GM23248 (cell line): Measurements from ENCODE around the gene C1orf174. TPM values are rescaled to one million over a fixed set of nuclear protein-coding genes. Genes with fewer than 3 reads are reported as not detected.

ENCODE experiments used
- DNase-seq: peaks from one replicate; pipeline ENCODE4 v3.0.0-alpha.2; 2015
- H2AFZ ChIP-seq: fragments of 200-600 bp; sonication (generic); 2 replicates; pipeline ENCODE4 v1.6.1; 2016; ENCODE audit warnings: antibody characterized with exemption
- H3F3A ChIP-seq: fragments of 200-600 bp; sonication (generic); 2 replicates; pipeline ENCODE4 v1.6.1; 2016; ENCODE audit warnings: mild to moderate bottlenecking, antibody characterized with exemption, mixed run types; ENCODE audit not compliant: insufficient read depth
- H3K27ac ChIP-seq: fragments of 200-600 bp; sonication (generic); 2 replicates; pipeline ENCODE4 v1.5.1; 2016; ENCODE audit warnings: mild to moderate bottlenecking
- H3K27me3 ChIP-seq: fragments of 200-600 bp; sonication (generic); replicated peaks from 2 replicates; pipeline ENCODE4 v1.6.1; 2016; ENCODE audit warnings: mild to moderate bottlenecking; ENCODE audit not compliant: insufficient read depth
- H3K36me3 ChIP-seq: fragments of 200-600 bp; sonication (generic); 2 replicates; pipeline ENCODE4 v1.6.1; 2016; ENCODE audit warnings: low read depth, mild to moderate bottlenecking
- H3K4me1 ChIP-seq: fragments of 200-600 bp; sonication (generic); 2 replicates; pipeline ENCODE4 v1.6.1; 2016; ENCODE audit warnings: mild to moderate bottlenecking; ENCODE audit not compliant: insufficient read depth
- H3K4me2 ChIP-seq: fragments of 200-600 bp; sonication (generic); one replicate; pipeline ENCODE4 v1.6.1; 2016; ENCODE audit warnings: mild to moderate bottlenecking; ENCODE audit not compliant: unreplicated experiment
- H3K4me3 ChIP-seq: fragments of 200-600 bp; sonication (generic); 2 replicates; pipeline ENCODE4 v1.5.1; 2016; ENCODE audit warnings: mild to moderate bottlenecking
- H3K79me2 ChIP-seq: fragments of 200-600 bp; sonication (generic); 2 replicates; pipeline ENCODE4 v1.6.1; 2016; ENCODE audit warnings: mild to moderate bottlenecking; ENCODE audit not compliant: insufficient read depth
- H3K9ac ChIP-seq: fragments of 200-600 bp; sonication (generic); 2 replicates; pipeline ENCODE4 v1.6.1; 2016; ENCODE audit warnings: mild to moderate bottlenecking
- H3K9me2 ChIP-seq: fragments of 200-600 bp; sonication (generic); 2 replicates; pipeline ENCODE4 v1.6.1; 2016; ENCODE audit warnings: mixed run types, mild to moderate bottlenecking, moderate library complexity; ENCODE audit not compliant: insufficient read depth
- H3K9me3 ChIP-seq: fragments of 200-600 bp; sonication (generic); one replicate; pipeline ENCODE4 v1.6.1; 2017; ENCODE audit warnings: low read depth
- H4K20me1 ChIP-seq: fragments of 200-600 bp; sonication (generic); 2 replicates; pipeline ENCODE4 v1.6.0; 2016; ENCODE audit not compliant: insufficient read depth
- EZH2 ChIP-seq: fragments of 200-600 bp; sonication (generic); IDR thresholded peaks from 2 replicates; pipeline ENCODE4 v1.6.1; 2018; ENCODE audit warnings: antibody characterized with exemption, mild to moderate bottlenecking; ENCODE audit not compliant: insufficient read depth, poor library complexity, severe bottlenecking
- EZH2phosphoT487 ChIP-seq: fragments of 200-600 bp; sonication (generic); IDR thresholded peaks from 2 replicates; pipeline ENCODE4 v1.6.1; 2018; ENCODE audit warnings: antibody characterized with exemption, moderate library complexity, mild to moderate bottlenecking, low read depth; ENCODE audit not compliant: insufficient read depth
- WGBS, 2 experiments: methylation state at CpG; one replicate each; pipeline ENCODE4 v1.1.6; 2015 to 2017; ENCODE audit warnings: low lambda C conversion rate in 2 of 2, low coverage in 1 of 2; ENCODE audit errors: missing lambda C conversion rate in 2 of 2; 5-methylcytosine and 5-hydroxymethylcytosine counted together
- in situ Hi-C: fragments of 300-500 bp; cut with MboI; formaldehyde crosslinking; loops from 2 replicates; pipeline ENCODE4 v1.15.0; 2020
- polyA plus RNA-seq: library from polyadenylated mRNA; unstranded; fragments of >200 nt; fragmentation: Nextera tagmentation; extraction: Ambion mirVana; gene quantifications from 2 replicates; pipeline ENCODE4 v1.2.1, GENCODE V29; 2016
- total RNA-seq: library from RNA; depleted of rRNA; stranded (reverse); fragments of >200 nt; shearing (Covaris generic); gene quantifications from 2 replicates; pipeline ENCODE4 v1.2.3, GENCODE V29; 2014

C1orf174 gene
- total and polyA plus RNA-seq, 2 experiments from 2014 or later = 33.2 to 36.9 TPM

GRCh38 chr1:3881193-3881480 is 18.9 kb downstream of the C1orf174 start:
- H3K4me3 ChIP-seq = no peak overlapping the region
- TF ChIP-seq EZH2phosphoT487 (no peak), EZH2 (no peak)
- no peak for DNase-seq
- H3K4me1 ChIP-seq = no peaks in the 10 kb centered on the region
- no peak overlapping the region for H3K9ac ChIP-seq
- in situ Hi-C loops = no loop called here
- no peaks in the 10 kb centered on the region for H3K79me2 ChIP-seq
- no peaks in the 10 kb centered on the region for H3K27me3 ChIP-seq
- no peaks in the 10 kb centered on the region for H3K9me2 ChIP-seq
- H3K36me3 ChIP-seq = no peaks in the 10 kb centered on the region
- no peaks in the 10 kb centered on the region for H4K20me1 ChIP-seq
- peaks cover 2% of the 10 kb centered on the region; the same call in 1 of the 2 replicates for H3F3A ChIP-seq
- no peaks in the 10 kb centered on the region for H3K9me3 ChIP-seq
- H3K4me2 ChIP-seq = no peak overlapping the region
- WGBS, 2 experiments = 88 to 91% methylated on average over 5 of the region's 5 CpGs
- H2AFZ ChIP-seq = no peak overlapping the region
- no peak overlapping the region for H3K27ac ChIP-seq

DNA sequence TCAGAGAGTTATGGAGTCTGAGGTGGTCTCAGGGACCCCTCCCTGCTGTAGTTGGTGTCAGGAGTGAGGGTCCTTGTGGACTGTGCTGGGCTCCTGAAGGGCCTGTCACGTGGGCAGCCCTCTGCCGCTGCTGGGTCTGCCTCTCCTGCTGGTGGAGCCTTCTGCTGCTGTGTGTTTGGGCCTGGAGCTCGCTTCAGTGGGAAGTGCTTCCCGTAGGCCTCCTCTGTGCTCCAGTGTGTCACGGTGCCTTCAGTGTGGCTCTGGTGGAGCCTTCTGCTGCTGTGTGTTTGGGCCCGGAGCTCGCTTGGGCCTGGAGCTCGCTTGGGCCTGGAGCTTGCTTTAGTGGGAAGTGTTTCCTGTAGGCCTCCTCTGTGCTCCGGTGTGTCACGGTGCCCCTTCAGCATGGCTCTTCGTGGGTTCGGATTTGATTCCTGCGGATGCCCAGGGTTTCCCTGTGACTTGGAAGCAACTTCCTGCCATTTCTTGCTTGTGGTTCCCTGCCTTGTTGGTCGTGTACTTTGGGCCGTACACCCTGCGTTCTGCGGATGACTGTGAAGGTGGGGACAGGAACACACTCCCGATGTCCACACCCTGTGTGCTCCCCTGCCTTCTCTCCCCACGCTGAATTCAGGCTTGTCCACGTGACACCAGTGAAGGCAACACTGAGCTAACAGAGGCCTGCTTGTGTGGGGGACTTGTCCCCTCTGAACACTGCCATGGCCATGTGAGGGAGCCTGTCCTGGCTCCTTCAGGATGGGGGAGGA is 19.5 kb downstream of the C1orf174 start:
- Histone ChIP-seq H3K4me1 (no peaks in the 10 kb centered on the region), H3K79me2 (no peaks in the 10 kb centered on the region), H3K27me3 (no peaks in the 10 kb centered on the region), H3K27ac (no peak overlapping the region), H3K9me3 (no peaks in the 10 kb centered on the region), H4K20me1 (no peaks in the 10 kb centered on the region), H3K4me3 (no peak overlapping the region), H3K4me2 (no peak overlapping the region), H3K9me2 (no peaks in the 10 kb centered on the region), H3K36me3 (no peaks in the 10 kb centered on the region), H3K9ac (no peak overlapping the region), H2AFZ (no peak overlapping the region), H3F3A (peaks cover 2% of the 10 kb centered on the region; the same call in 1 of the 2 replicates)
- DNase-seq = no peak
- 94 to 95% methylated on average over 20 of the region's 20 CpGs for WGBS, 2 experiments
- in situ Hi-C loops = no loop called here
- TF ChIP-seq EZH2phosphoT487 (no peak), EZH2 (no peak)

DNA sequence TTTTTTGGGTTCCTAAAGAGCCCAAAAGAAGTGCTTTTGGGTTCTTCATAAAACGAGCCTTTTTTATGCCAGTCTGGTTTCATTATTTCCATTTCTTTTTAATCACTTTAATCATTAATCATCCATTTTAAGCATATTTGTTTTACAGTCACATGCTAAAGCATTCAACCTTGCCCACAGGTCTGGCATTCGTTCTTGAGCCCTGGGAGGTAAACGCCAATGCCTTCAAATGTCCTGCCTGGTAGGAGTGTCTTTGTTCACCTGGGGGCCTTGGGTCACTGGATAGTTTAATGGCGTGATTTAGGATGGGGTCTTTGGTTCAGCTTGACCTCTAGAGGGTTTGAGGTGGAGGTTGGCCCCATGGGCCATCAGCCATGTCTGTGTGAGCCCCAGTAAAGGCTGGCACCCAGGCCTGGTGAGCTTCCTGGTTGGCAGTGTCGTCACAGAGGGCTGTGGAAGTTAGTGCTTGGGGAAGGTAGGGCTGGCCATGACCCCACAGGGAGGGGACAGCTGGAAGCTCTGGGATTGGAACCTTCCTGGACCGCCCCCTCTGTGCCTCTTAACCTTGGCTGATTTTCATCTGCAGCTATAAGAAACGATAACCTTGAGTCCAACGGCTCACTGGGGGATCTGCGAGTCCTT is 20.2 kb downstream of the C1orf174 start:
- WGBS, 2 experiments = 74 to 80% methylated on average over 9 of the region's 9 CpGs
- DNase-seq = no peak
- H3K9me2 ChIP-seq = no peaks in the 10 kb centered on the region
- H3K79me2 ChIP-seq = no peaks in the 10 kb centered on the region
- no peak overlapping the region for H3K4me2 ChIP-seq
- TF ChIP-seq EZH2 (no peak), EZH2phosphoT487 (no peak)
- no peaks in the 10 kb centered on the region for H3K9me3 ChIP-seq
- H3K27me3 ChIP-seq = no peaks in the 10 kb centered on the region
- H4K20me1 ChIP-seq = no peaks in the 10 kb centered on the region
- no peaks in the 10 kb centered on the region for H3K36me3 ChIP-seq
- H3K27ac ChIP-seq = no peak overlapping the region
- H3F3A ChIP-seq = no peaks in the 10 kb centered on the region
- H3K4me3 ChIP-seq = no peak overlapping the region
- H3K4me1 ChIP-seq = no peaks in the 10 kb centered on the region
- in situ Hi-C loops = no loop called here
- no peak overlapping the region for H3K9ac ChIP-seq
- no peak overlapping the region for H2AFZ ChIP-seq

DNA sequence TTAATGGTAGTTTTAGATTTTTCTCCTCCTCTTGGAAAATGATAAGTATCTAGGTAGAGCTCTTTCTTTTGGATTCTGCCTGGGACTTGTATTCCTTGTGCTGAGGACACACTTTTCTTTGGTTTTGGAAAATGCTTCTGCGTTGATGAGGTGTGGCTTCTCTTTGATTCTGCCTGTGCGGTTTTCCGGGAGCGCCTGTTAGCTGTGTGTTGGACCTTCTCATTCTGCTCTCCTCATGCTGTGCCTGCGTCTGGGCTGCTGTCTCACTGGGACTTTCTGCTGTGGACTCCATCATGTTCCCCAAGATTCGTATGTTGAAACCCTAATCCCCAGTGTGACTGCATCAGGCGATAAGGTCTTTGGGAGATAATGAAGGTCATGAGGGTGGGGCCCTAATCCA is 21.0 kb downstream of the C1orf174 start:
- no peak for TF ChIP-seq EZH2
- no peak for TF ChIP-seq EZH2phosphoT487
- Histone ChIP-seq H4K20me1 (no peaks in the 10 kb centered on the region), H3K4me3 (no peak overlapping the region), H3K4me2 (no peak overlapping the region), H3K36me3 (no peaks in the 10 kb centered on the region), H3K27me3 (no peaks in the 10 kb centered on the region), H2AFZ (no peak overlapping the region), H3K9ac (no peak overlapping the region), H3K79me2 (no peaks in the 10 kb centered on the region), H3K4me1 (no peaks in the 10 kb centered on the region), H3K9me3 (no peaks in the 10 kb centered on the region), H3K9me2 (no peaks in the 10 kb centered on the region), H3K27ac (no peak overlapping the region), H3F3A (no peaks in the 10 kb centered on the region)
- DNase-seq = no peak
- in situ Hi-C loops = no loop called here
- 97 to 98% methylated on average over 7 of the region's 7 CpGs for WGBS, 2 experiments
